Smooth muscle cell of the umbilical artery (primary cell): Measurements from ENCODE around the gene PPIF. TPM values are rescaled to one million over a fixed set of nuclear protein-coding genes. Genes with fewer than 3 reads are reported as not detected.

Experiments
- total RNA-seq: library from RNA; depleted of rRNA; stranded (reverse); fragments of >200 nt; gene quantifications from 2 replicates; pipeline ENCODE4 v1.2.3, GENCODE V29; 2014

Gene PPIF
- 27.3 and 46.8 TPM in 2 replicates for total RNA-seq

GRCh38 chr10:79347226-79347893 lies at the start of gene PPIF:
PPIF (plus strand) TSS chr10:79347469; CDS start chr10:79347549, 80 bp downstream.

Other genes starting within 250 kb of the PPIF start
- gene ZCCHC24, start 98.2 kb downstream of the PPIF start, total RNA-seq = 14.3 and 24.5 TPM in 2 replicates
- gene EIF5AL1, start 165.1 kb downstream of the PPIF start, total RNA-seq = 0.30 and 0.46 TPM in 2 replicates
- gene SFTPA2, start 212.9 kb downstream of the PPIF start, total RNA-seq = not detected in 2 replicates